Tibial artery (tissue), 4 donors: ENCODE measurements around the gene KREMEN1.

Source experiments
- DNase-seq, 2 donors: peaks; one replicate each; pipeline ENCODE4 v3.0.0-alpha.2; 2019
- H3K27ac ChIP-seq, 2 donors: fragments of 200-600 bp; sonication (generic) in 1 of 2; 1 replicate in 1 of 2; 2 replicates in 1 of 2; pipeline ENCODE4 v1.5.1; 2018 to 2019; ENCODE audit warnings: mild to moderate bottlenecking in 1 of 2
- H3K27me3 ChIP-seq, 2 donors: fragments of 200-600 bp; sonication (generic) in 1 of 2; one replicate each; pipeline versions ENCODE4 v1.5.1 to v1.6.0; 2016 to 2019
- H3K36me3 ChIP-seq, 3 donors: fragments of 200-600 bp; sonication (generic) in 2 of 3; one replicate each; pipeline ENCODE4 v1.5.1; 2016 to 2019; ENCODE audit warnings: mild to moderate bottlenecking in 2 of 3
- H3K4me1 ChIP-seq, 4 donors: fragments of 200-600 bp; sonication (generic) in 2 of 4; 1 replicate in 3 of 4; 2 replicates in 1 of 4; pipeline ENCODE4 v1.5.1; 2016 to 2019
- H3K4me3 ChIP-seq, 2 donors: fragments of 200-600 bp; sonication (generic) in 1 of 2; 1 replicate in 1 of 2; 2 replicates in 1 of 2; pipeline ENCODE4 v1.5.1; 2018 to 2019; ENCODE audit warnings: mild to moderate bottlenecking in 2 of 2
- H3K9me3 ChIP-seq, 3 donors: fragments of 200-600 bp; sonication (generic) in 1 of 3; one replicate each; pipeline ENCODE4 v1.5.1; 2016 to 2019
- intact Hi-C: fragments of 100-400 bp; cut with DNase I; formaldehyde crosslinking; loops from one replicate; pipeline ENCODE4 v1.15.0; 2023; ENCODE audit warnings: low total_unique reads
- TF ChIP-seq, protein P1 (sequence below), 2 experiments: fragments of 200-600 bp in 1 of 2; fragments of 450-650 bp in 1 of 2; IDR thresholded peaks; one replicate each; pipeline ENCODE4 v1.5.1; 2017 to 2019; ENCODE audit warnings: antibody characterized with exemption in 2 of 2, mild to moderate bottlenecking in 1 of 2, moderate library complexity in 1 of 2

The KREMEN1 gene

DNA sequence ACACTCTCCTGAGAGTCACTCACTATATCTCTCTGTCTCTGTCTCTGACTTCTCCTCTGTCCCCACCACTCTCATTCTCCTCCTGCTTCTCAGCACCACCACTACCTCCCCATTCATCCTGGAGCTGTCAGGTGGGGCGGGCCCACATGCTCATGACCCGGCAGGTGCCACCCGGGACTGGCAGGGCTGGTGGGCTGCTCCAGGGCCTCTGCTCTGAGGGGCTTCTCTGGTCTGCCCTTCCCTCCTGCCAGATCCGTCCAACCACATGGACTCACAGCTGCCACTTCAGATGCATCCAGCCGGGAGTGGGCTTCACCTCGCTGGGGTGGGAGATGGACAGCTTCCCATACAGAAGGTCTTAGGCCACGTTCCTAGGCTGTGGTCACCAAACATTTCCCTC, 128.1 kb downstream of the KREMEN1 start:
- Histone ChIP-seq H3K36me3 (no peaks in the 10 kb centered on the region), H3K9me3 (no peaks in the 10 kb centered on the region), H3K27me3 (peaks cover 0 to 15% of the 10 kb centered on the region in 2 donors), H3K4me1 (peaks cover 0 to 5% (median under 1%) of the 10 kb centered on the region in 4 donors), H3K27ac (no peak overlapping the region), H3K4me3 (no peak overlapping the region)
- TF ChIP-seq, protein P1, sequence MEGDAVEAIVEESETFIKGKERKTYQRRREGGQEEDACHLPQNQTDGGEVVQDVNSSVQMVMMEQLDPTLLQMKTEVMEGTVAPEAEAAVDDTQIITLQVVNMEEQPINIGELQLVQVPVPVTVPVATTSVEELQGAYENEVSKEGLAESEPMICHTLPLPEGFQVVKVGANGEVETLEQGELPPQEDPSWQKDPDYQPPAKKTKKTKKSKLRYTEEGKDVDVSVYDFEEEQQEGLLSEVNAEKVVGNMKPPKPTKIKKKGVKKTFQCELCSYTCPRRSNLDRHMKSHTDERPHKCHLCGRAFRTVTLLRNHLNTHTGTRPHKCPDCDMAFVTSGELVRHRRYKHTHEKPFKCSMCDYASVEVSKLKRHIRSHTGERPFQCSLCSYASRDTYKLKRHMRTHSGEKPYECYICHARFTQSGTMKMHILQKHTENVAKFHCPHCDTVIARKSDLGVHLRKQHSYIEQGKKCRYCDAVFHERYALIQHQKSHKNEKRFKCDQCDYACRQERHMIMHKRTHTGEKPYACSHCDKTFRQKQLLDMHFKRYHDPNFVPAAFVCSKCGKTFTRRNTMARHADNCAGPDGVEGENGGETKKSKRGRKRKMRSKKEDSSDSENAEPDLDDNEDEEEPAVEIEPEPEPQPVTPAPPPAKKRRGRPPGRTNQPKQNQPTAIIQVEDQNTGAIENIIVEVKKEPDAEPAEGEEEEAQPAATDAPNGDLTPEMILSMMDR (IDR thresholded peaks at IDR 0.05), result no peak
- no peak for DNase-seq
- intact Hi-C loops, result no loop called here

DNA sequence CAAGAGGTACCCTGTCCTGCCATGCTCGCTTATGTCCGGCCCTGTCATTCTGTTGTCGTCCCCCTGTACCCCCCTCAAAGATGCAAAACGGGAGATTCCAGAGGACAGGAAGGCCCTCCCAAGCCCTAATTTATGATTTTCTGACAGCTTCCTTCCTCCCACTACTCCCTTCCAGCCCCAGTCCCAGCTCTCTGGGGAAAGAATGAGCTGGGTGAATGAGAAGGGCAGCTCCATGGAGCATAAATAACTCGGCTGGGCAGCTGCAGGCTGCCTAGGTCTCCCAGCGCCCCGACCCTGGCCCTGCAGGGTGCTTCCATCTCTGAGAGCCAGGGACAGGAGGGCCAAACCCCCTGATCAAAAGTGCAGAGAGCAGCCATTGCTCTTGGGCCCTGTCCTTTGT, 128.9 kb downstream of the KREMEN1 start:
- intact Hi-C loops, result no loop called here
- no peak for DNase-seq
- no peak overlapping the region for H3K27ac ChIP-seq

DNA sequence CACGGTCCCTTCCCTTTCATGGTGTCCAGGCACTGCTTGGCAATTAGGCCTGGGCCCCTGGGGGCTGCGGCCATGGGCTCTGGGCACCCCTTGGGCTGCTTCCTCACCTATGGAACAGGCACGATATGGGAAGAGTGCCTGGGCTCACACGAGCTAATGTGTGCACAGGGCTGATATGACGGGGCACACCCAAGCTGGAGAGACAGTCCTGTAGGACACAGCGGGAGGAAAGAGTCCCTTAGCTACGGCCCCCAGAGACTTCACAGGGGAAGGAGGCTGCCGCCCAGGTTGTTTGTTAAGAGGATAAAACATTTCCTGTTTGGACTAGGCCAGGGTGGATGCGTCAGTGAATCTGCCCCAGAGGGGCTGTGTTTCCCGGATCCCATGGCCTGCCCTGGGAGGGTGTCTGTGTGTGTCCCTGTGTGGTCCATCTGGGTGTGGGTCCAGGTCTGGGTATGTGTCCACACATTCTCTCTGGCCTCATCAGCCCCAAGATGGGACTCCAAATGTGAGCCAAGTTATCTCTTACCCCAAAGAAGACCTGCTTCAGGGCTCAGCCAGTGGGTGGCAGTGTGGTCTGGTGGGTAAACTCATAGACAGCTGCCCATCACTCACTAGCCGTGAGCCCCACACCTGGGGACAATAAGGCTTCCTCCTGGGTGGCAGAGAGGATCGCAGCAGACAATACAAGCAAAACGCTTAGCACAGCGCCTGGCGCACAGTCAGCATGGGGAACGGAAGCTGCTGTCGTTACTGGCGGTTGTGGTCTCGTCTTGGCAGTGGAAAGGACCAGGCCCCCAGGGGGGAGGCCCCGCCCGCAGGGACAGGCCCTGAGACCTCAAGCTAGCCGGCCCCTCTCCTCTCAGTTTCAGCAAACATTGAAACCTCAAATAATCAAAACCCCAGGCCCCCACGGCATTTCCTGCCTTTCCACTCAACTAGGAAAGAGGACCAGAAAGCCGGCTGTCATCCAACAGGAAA, 129.7 kb downstream of the KREMEN1 start:
- no peaks in the 10 kb centered on the region for H3K9me3 ChIP-seq
- no peak overlapping the region for H3K4me3 ChIP-seq
- TF ChIP-seq, protein P1 (IDR thresholded peaks at IDR 0.05), result no peak
- H3K27me3 ChIP-seq, result peaks cover 0 to 31% of the 10 kb centered on the region in 2 donors
- H3K4me1 ChIP-seq, result peaks cover 0 to 10% (median 7%) of the 10 kb centered on the region in 4 donors
- H3K27ac ChIP-seq, result no peak overlapping the region
- peak in 1 of 2 donors; percentile 56 for DNase-seq
- H3K36me3 ChIP-seq, result no peaks in the 10 kb centered on the region
- intact Hi-C loops, result no loop called here

More for the DNA sequence above, 128.9 kb downstream of the KREMEN1 start:
- Histone ChIP-seq H3K4me3 (no peak overlapping the region), H3K9me3 (no peaks in the 10 kb centered on the region), H3K36me3 (no peaks in the 10 kb centered on the region), H3K27me3 (peaks cover 0 to 24% of the 10 kb centered on the region in 2 donors), H3K4me1 (peaks cover 0 to 10% (median 7%) of the 10 kb centered on the region in 4 donors)
- TF ChIP-seq, protein P1 (IDR thresholded peaks at IDR 0.05), result no peak

DNA sequence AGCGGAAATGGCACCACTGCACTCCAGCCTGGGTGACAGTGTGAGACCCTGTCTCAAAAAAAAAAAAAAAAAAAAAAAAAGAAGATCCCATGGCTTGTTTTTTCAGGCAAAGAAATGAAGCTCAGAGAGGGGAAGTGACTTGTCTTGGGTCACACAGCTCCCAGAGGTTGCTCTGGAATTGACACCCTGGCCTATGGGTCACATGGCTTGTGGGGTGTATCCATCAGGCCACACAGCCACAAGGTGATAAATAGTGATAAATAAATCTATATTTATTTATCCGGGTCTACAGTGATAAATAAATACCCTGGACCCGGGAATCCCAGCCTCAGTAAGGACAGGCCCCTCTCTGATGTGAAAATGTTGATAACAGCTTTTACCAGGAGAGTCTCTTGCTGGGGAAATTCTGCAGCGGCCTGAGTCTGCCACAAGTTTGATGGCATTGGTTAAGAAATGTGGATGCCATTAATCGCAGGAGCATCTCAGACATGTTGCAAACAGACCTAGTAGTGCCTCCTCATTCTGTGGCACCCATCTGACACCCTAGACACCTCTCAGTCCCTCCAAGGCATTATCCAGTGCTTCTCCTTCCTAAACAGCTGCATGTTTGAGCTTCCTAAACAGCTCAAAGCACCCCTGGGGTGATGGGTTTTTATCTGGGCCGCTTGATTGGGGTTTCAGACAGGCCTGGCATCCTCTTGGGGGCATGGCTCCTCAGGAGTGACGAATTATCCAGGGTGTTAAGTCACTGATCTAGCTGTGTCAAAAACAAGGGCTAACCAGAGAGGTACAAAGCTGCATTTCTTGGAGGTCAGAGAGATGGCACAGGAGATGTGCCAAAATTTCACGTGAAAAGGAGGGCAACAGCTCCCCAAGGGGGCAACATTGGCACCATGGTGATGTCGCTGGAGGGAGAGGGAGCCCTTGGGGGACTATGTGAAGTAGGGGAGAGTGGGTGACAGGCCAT, 130.9 kb downstream of the KREMEN1 start:
- H3K27ac ChIP-seq, result no peak overlapping the region
- DNase-seq, result no peak
- peaks cover 0 to 10% (median 7%) of the 10 kb centered on the region in 4 donors for H3K4me1 ChIP-seq
- TF ChIP-seq, protein P1 (IDR thresholded peaks at IDR 0.05), result no peak
- H3K4me3 ChIP-seq, result no peak overlapping the region
- no peaks in the 10 kb centered on the region for H3K9me3 ChIP-seq
- H3K36me3 ChIP-seq, result no peaks in the 10 kb centered on the region
- peaks cover 0 to 39% of the 10 kb centered on the region in 2 donors for H3K27me3 ChIP-seq
- intact Hi-C loops, result no loop called here

DNA sequence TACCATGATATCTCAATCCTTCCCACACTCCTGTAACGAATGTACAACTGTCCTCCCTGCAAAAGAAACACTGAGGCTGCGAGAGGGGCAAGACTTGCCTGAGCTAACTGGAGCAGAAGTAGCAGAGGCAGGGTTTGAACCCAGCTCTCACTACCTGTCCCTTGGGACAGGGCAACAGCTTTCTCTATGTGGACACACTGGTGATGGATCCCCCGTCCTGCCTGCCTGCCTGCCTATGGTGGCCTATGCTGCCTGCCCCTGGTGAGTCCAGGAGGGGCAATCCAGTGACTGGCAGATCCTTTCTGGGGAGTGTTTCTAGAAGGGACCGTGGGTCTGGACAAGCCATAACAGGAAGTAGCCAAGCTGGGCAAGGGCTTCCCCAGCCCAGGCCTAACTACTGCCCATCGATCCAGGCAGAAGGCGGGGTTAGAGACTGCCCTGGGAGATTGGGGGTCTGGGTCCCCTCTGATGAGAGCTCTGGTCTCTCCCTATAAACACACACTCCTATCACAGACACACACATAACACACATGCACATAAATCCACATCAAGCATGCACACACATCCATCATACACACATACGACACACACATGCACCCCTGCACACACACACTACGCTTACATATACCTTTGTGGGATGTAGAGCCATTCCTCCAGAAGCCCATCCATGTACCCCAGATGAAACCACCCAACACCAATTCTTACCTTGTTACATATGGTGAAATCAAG, 131.8 kb downstream of the KREMEN1 start:
- H3K4me3 ChIP-seq, result no peak overlapping the region
- peaks cover 0 to 10% (median 7%) of the 10 kb centered on the region in 4 donors for H3K4me1 ChIP-seq
- no peak for DNase-seq
- no peaks in the 10 kb centered on the region for H3K9me3 ChIP-seq
- intact Hi-C loops, result no loop called here
- H3K36me3 ChIP-seq, result no peaks in the 10 kb centered on the region
- H3K27ac ChIP-seq, result no peak overlapping the region
- peaks cover 0 to 39% of the 10 kb centered on the region in 2 donors for H3K27me3 ChIP-seq
- TF ChIP-seq, protein P1 (IDR thresholded peaks at IDR 0.05), result no peak
